Activated CD4-positive, alpha-beta T cell treated with anti-CD3 and anti-CD28 coated beads for 4 hours (primary cell): Measurements from ENCODE around the gene PDGFB.

Source experiments
- DNase-seq, 2 donors: peaks; one replicate each; pipeline ENCODE4 v3.0.0-alpha.2; 2020

PDGFB gene

DNA sequence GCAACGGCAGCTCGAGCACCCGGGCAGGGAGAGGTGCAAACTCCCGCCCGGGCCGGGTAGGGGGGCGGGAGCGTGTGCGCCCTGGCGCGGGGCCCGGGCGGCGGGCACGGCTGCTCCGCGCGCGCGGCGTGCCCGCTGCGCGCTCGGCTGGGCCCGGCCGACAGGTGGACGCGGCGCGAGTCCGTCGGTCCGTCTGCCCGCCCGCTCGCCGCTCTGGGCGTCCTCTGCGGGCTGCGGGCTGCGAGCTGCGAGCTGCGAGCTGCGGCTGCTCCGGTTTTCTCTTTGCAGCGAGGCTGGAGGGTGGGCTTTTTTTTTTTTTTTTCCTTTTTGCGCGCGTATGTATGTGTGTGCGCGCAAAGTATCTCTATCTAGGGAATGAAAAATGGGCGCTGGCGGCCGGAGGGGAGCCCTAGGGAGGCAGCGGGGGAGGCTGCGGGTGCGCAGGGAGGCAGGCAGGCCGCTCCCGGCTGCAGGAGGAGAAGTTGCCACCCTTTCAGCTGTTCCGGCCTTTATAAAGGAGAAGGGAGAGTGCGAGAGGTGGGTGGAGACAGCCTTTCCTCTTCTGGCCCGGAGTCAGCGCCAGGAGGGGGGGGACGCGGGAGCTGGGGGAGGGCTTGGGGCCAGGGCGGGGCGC is at the start of gene PDGFB:
Gene PDGFB (minus strand): TSS at position 487 of the 634 bp plus-strand sequence. CDS start 1,019 bp downstream, outside the sequence.
- no peak for DNase-seq

DNA sequence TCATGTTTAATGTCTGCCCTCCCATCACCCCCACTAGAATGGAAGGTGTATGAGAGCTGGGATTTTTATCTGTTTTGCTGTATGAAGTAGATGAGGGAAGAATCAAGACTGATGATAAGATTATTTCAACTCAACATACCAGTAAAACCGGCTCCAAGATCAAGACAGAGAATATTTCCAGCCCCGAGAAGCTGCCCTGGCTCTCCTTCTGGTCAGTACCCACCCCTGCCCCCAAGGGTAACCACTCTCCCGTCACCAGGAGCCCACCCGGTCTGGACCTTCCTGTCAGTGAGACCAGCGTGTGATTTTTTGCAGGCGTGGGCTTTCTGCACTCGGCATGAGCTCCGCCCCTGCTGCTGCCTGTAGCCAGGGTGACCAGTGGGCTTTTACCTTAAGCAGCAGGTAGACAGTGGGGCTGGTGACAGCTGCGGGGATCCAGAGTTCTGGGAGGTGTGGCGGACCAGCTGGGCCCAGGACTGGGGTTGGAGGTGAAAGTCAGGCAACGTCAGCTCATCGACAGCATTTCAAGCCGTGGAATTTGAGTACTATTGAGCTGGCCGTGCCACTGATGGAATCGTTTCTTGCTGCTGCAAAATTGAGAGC is 49.1 kb upstream of the PDGFB start:
- no peak for DNase-seq

DNA sequence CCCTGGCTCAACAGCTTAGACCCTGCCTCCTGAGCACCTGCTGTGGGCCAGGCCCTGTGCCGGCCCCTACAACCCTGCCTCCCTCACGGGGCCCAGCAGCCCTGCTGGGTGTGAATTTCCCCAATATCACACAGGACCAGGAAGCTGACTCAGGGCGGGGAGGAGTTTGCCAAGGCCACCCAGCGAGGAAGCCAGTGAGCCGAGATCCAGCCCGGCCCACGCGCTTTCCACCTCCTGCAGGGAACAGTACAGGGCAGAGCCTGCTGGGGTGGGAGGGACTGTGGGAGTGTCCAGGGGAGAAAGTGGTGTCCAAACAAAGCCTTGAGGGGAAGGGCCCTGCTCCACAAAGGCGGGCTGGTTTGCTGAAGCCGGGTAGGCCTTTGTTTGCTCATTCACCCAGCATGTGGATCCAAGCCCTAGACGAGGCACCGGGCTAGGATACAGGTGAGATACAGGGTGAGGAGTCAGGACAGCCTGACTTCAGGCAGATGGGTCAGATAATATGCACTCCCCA is 47.8 kb upstream of the PDGFB start:
- DNase-seq, result no peak

DNA sequence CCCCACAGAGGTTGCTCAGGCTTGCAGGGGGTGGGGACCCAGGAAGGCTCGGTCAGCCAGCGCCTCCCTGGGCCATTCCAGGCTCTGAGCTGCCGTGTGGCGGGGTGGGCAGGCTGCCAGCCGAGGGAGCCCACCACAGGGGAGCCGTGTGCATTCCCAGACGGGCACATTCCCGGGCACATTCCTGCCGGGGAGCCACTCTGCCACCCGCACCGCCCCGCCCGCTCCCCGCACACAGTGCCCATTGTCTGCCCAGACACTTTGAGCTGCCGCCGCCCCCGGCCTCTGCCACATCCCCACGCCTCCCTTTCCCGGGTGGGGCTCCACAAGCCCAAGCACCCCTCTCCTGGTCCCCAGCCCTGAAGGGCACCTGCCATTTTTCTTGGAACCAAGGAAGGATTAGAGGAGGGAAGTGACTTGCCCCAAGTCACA is 47.3 kb upstream of the PDGFB start:
- no peak for DNase-seq

DNA sequence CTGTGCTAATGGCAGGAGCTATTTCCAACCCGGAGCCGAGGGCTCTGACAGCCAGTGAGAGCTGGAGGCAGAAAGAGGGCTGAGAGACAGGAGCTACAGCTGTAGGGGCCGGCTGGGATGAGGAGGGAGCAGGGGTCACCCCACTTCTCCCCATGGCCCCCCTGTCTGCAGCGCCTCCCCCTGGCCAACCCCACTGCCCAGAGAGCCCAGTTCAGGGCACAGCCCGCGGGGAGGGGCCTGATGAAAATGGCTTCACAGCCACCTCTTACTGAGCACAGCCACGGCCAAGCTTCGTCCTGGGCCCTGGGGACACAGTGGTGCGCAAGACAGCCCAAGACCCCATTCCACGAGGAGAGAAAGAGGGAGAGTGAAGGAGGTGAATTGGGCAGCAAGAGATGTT is 46.7 kb upstream of the PDGFB start:
- no peak for DNase-seq

DNA sequence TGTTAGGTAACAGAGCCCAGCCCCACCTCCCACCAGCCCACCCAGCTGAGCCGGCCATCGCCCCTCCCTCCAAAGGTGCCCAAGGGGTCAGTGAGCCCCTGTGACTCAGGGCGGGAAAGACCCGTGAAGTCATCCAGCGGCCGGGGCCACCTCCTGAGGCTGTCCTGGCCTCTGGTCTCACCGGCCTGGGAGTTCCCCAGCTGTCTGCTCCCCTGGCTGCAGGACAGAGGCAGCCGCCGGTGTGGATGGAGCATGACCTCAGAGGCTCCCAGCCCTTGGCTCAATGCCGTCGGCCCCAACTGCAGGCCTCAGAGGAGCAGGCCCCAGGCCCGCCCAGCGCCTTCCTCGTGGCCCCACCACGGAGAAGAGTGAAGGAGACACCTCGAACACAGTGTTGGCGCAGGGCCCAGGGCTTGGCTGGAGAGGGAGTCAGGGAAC is 46.0 kb upstream of the PDGFB start:
- DNase-seq, result no peak

DNA sequence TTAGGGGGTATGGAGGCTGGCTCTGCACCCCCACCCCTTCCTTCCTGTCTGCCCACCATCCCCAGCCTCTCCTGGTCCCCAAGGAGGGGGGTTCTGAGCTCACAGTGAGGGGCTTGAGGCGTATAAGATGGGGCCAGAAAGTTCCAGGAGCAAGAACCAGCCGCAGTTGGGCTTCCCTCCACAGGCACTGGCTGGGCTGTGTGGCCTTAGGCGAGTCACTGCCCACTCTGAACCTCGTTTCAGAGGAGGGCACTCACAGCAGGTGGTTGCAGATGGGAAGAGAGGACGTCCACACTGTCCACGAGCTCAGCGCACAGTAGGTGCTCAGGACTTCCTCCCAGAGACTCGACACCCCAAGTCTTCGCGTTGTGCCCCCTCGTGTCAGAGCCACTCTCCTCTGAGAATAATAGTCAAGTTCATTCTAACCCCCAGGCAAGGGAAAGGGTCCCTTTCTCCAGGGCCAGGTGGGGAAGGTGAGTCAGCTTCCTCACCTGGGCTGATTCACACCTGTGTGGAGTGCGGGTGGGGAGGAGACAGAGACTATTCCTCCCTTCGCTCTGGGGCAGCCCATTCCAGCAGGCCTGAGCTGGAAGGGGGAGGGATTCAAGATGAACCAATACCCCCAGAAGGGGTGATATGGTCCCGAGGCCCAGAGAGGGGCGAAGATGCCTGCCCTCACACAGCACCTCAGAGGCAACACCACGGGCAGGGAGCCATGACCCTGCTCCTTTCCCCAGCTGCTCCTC is 45.4 kb upstream of the PDGFB start:
- no peak for DNase-seq

DNA sequence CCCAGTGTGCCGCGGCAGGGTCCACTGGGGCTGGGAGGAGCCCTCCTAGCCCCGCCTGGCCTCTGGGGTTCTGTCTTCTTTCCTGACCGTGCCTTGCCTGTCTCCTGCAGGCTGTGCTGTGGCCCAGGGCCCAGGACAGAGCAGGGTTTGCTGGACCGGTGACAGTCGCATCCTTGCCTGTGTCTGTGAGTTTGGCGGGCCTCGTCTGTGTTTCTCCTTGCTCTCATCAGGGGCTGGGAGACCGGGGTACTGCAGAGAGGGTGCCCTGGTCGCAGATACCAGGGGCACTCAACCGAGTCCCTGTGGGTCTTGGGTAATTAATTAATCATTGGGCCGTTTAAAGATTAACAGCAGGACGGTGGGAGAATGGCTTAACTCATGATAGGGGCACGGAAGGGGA is 44.8 kb upstream of the PDGFB start:
- no peak for DNase-seq

DNA sequence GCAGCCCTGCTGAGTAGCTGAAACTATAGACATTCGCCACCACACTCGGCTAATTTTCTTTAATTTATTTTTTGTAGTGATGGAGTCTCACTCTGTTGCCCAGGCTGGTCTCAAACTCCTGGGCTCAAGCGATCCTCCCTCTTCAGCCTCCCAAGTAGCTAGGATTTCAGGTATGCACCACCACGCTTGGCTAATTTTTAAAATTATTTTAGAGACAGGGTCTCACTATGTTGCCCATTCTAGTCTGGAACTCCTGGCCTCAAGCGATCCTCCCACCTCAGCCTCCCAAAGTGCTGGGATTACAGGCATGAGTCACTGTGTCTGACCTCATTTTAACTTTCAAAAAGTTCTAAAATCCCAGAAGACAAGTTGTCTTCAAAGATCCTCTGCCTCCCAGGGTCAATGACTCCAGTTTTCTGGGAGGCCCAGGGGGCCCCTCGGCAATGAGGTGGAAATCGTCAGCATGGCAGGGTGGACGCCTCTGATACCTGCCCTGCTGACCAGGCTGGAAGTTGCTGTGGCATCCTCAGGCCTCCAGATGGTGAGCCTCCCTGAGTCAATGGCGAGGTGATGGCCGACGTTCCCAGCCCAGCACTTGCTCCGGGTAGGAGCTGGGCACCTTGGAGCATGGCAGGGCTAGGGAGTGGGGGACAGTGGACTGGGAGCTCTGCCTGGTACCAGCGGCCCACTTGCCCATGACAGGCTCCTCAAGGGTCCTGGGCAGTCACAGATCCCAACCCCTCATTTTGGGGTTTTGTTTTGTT is 43.5 kb upstream of the PDGFB start:
- DNase-seq, result no peak

DNA sequence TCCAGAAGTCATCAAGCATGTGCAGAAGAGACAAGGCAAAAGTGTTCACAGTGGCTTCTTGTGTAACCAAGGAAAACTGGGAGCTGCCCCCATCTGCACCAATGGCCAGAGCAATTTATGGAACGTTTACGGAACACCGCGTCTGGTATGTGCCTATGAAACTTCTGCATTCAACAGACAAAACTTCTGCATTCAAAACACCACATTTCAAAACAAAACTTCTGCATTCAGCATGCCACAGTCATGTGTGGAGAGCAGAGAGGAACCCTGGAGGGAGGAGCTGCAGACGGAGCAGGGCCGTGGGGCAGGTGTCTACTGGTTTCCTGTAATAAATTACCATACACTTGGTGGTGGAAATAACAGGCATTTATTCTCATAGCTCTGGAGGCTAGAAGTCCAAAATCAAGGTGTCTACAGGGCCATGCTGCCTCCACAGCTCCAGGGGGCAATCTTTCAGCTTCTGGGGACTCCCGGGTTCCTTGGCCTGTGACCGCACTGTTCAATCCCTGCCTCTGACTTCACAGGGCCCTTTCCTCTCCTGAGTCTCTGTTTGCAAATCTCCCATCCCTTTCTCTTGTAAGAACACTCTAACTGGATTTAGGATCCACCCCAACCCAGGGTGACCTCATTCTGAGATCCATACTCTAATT is 42.4 kb upstream of the PDGFB start:
- DNase-seq, result no peak

DNA sequence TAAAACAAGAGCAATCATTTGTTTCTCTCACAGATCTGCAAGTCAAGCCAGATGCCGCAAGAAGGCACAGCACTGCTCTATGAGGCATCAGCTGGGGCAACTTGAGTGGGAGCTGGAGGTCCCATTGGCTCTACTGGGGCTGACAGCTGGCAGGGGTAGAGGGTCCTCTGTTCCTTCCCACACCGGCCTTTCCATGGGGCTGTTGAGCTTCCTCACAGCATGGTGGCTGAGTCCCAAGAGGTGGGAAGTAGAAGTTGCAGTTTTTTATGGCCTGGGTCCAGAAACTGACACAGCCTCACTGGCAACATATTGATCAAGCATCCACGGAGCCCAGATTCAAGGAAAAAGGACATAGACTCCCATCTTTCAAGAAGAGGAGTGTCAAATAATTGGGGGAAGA is 40.2 kb upstream of the PDGFB start:
- DNase-seq, result no peak

DNA sequence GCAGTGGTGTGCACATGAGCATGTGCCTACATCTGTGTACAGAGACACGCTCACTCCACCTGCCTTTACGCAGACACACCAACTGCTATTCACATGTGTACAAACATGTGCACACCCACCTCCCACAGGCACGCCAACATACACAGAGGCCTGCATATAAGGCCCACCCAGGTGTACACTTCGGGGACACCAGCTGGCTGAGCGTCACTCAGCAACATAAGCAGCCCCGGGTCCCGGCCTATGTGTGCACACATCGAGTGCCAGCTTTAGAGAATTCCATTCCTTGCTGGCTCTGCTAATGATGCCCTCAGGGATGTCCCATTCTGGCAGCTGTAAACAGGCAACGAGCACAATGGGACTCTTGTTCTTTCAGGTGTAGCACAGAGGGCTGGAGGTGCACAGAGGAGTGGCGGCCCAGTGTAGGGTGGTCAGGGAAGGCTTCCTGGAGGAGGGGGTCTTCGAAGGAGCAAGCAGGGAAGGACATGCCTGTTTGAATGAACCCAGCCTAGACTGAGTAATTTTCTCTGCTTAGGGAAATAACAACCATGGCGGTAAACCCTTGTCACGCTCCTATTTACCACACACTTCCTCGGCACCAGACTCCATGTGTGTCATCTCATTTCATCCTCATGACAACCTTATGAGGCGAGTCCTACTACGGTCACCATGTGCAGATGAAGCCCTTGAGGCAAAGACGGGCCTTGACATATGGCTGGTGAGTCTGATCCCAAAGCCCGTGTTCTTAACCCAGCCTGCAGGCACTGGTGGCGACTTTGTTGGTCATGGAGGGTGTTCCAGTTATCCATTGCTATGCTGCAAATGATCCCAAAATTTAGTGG is 39.6 kb upstream of the PDGFB start:
- no peak for DNase-seq

DNA sequence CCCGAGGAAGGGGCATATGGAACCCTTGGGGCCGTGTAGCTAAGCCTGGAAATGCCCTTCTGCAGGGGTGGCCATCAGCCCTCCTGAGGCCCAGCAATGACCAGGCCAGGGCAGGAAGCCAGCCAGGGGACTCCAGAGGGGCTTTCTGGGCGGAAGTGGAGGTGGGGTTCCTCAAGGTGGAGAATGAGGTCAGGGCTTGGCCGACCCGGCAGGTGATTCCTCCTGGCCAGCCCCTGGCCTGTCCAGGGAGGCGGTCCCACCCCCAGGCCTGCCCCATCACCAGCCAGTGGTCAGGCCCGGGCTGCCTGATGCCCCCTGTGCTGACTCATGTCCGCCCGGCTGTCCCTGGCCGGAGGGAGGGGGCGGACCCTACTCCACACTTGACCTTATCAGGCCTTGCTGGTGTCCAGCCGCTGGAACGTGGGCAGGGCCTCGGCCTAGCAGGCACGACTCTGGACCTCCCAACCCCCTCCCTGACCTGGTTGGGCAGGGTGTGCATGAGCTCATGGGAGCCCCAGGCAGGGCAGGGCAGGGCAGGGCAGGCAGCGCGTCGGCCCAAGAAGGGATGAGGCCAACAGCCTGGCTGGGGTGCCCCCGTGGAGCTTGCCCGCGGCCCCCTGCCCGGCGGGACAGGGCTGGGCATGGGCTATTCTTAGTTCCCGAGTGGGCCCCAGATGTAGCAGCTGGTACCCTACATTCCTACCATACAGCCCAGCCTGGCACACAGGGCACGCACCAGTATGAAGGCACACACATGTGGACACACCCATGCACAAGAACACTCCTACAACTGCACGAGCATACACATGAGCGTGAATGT is 38.8 kb upstream of the PDGFB start:
- DNase-seq, result no peak

DNA sequence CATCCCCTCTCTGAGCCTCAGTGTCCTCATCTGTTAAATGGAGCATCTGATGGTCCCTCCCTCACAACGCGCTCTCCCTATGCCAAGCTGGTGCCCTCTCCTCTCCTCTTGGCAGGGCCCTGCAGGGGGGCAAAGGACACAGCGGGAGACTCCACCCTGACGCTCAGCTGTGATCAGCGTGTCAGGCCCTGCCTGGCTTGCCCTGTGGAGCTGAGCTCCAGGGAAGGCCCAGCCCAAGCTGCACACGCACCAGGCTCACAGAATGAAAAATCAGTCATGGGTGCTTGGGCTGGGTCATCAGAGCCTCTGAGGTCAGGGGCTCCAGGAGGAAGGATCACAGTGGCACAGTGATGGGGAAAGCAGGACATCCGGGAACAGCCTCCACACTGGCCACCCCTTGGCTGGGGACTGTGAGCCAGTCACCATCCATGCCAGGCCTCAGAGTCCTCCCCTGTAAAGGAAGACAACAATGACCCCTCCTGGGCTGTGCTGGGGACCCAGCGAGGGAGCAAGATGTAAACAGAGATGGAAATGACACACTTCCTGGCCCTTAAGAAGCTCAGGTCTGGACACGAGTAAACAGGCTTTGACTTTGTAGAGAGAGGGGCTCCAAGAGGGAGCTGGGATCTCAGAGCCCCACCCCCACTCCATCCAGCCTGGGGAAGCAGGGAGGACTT is 38.0 kb upstream of the PDGFB start:
- no peak for DNase-seq

DNA sequence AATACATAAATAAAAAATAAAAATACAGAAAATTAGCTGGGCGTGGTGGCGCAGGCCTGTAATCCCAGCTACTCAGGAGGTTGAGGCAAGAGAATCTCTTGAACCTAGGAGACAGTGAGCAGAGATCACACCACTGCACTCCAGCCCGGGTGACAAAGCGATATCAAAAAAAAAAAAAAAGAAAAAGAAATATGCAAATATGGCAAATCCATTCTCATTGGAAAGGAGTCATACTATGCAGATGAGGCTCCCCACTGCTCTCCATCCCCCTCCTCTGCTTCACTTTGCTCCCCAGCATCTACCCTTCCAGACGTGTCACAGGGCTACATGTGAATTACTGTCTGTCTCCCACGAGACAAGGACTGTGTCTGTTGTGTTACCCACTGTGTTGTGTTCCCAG is 36.3 kb upstream of the PDGFB start:
- no peak for DNase-seq

DNA sequence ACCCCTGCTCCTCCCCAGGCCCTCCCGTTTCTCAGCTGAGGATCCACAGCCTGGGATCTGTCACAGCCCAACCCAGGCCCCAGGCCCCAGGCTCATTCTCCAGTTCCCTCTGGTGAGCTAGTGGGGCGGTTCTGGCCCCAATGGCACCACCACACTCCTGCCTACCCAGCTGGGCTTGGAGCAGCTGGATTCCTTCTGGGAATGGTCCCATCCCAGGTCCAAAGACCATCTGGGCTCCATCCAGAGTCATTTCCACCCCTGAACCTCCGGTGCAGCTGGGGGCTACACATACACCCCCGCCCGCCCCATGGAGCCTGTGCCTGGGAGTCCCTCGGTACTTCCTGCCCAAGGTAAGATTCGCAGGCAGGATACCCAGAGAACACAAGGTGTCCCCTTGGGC is 35.5 kb upstream of the PDGFB start:
- DNase-seq, result no peak

DNA sequence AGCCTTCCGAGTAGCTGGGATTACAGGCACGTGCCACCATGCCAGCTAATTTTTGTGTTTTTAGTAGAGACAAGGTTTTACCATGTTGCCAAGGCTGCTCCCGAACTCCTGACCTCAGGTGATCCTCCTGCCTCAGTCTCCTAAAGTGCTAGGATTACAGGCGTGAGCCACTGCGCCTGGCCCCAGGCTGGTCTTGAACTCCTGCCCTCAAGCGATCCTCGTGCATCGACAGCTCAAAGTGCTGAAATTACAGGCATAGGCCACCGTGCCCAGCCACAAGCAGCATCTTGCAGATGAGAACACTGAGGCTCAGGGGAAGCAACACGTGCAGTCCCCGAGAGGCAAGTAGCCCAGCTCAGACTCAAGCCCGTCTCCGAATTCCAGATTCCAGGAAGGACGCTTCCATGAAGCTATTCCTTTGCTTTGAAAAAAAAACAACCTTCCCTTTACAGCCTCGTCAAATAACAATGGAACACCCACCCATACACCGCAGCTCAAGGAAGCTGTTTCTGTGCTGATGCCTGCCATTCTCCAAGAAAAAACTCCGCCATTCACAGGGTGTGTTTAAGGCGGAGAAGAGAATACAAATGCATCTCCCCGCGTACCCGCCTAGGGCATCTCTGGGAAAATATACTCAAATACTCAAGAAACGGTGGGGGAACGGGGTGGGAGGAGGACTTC is 34.5 kb upstream of the PDGFB start:
- no peak for DNase-seq

DNA sequence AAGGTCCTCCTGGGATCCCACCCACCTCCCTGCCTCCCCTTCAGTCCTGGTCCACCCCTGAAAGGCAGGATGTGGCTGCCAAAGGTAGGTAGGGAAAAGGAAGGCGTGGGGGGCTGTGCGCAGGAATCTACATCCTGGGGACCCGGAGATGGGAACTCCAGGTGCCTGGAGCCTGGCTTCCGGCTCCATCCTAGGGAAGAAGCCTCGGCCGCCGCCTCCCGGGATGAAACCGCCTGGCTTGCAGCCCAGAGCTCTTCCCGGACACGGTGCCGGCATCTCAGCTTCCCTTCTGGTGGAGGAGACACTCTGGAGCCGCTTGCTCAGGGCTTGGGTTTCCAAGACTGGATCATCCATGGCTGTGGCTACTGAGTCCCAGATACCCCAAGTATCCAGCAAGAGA is 33.3 kb upstream of the PDGFB start:
- no peak for DNase-seq

DNA sequence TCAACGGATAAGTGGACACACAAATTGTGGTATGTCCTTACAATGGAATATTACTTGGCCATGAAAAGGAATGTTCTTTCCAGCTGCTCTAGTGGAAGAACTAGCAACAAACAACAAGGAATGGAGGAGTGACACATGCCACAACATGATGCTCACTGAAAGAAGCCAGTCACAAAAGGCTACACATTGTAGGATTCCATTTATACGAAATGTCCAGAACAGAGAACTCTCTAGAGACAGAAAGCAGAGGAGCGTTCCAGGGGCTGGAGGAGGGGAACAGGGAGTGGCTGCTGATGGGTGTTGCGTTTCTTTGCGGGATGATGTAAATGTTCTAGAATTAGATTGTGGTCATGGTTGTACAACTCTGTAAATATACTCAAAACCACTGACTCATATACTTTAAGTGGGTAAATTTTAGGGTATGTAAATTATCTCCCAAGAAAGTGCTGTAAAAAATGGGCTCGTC is 32.4 kb upstream of the PDGFB start:
- DNase-seq, result no peak
